SJSA1 (cell line): Measurements from ENCODE around the gene PACS1. TPM values are rescaled to one million over a fixed set of nuclear protein-coding genes. Genes with fewer than 3 reads are reported as not detected.
"Not testable (repeated sequence)": the region's sequence is repeated elsewhere in the genome, so short reads cannot be mapped to it uniquely, and the experiment has no call there.

ENCODE experiments used
- DNase-seq, 2 experiments: peaks; one replicate each; pipeline ENCODE4 v3.0.0-alpha.2; 2015 to 2020; ENCODE audit warnings: low spot score in 2 of 2, low read depth in 1 of 2
- H3K27ac ChIP-seq: fragments of 250-450 bp; sonication (Bioruptor Pico); 2 replicates; pipeline ENCODE4 v1.5.1; 2020; ENCODE audit warnings: mild to moderate bottlenecking, moderate library complexity
- H3K27me3 ChIP-seq: fragments of 250-450 bp; sonication (Bioruptor Pico); replicated peaks from 2 replicates; pipeline ENCODE4 v1.5.1; 2020; ENCODE audit warnings: mild to moderate bottlenecking, moderate library complexity
- H3K36me3 ChIP-seq: fragments of 250-450 bp; sonication (Bioruptor Pico); 2 replicates; pipeline ENCODE4 v1.5.1; 2020; ENCODE audit warnings: mild to moderate bottlenecking
- H3K4me1 ChIP-seq: fragments of 250-450 bp; sonication (Bioruptor Pico); replicated peaks from 2 replicates; pipeline ENCODE4 v1.6.1; 2021; ENCODE audit warnings: mild to moderate bottlenecking
- H3K4me3 ChIP-seq: fragments of 250-450 bp; sonication (Bioruptor Pico); 2 replicates; pipeline ENCODE4 v1.5.1; 2020; ENCODE audit warnings: mild to moderate bottlenecking
- H3K9me3 ChIP-seq: fragments of 250-450 bp; sonication (Bioruptor Pico); replicated peaks from 2 replicates; pipeline ENCODE4 v1.5.1; 2020; ENCODE audit warnings: mild to moderate bottlenecking
- total RNA-seq: library from RNA; depleted of rRNA; stranded (reverse); fragments of >200 nt; shearing (Covaris generic); gene quantifications from 2 replicates; pipeline ENCODE4 v1.2.3, GENCODE V29; 2014

Gene PACS1
- total RNA-seq, 1 experiment from 2014 or later = 37.1 TPM

DNA sequence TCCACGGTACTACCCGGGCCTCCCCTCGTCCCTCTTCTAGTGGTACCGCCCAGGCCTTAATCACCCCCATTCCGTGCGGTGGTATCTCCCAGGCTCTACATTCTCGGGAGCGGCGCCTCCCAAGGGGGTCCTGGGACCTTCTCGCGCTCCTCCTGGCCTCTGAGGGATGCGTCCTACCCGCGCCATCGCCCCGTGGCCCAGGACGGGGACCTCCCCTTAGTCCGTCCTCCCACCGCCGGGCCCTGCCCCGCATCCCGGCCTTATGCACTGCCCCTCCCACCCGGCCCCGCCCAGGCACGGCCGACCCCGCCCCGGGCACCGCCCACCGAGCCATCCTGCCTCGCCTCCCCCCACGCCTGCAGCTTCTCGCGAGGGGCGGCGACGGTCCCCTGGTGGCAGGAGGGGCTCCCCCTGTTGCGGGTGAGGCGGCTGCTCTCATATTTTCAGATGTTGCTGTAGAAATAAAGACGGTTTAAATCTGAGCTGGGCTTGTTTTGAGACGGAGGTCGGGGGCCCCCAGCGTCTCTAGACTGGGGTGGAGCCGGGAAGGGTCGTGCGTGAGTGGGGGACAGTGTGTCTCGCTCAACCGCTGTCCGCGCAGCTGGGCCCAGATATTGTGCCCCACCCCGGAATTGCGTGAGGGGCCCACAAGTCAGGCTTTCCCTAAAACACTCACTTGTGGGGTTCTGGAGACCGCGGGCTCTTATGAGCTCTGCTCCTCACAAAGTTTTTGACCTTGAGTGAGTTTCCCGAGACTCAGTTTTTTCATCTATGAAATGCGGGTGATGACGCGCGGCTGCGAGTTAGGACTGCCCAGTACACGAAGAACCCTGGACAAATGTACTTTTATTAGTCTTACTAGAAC lies 197.5 kb downstream of the PACS1 start:
- peaks cover 76% of the 10 kb centered on the region for H3K36me3 ChIP-seq
- peak overlapping the region; percentile 69 for H3K4me3 ChIP-seq
- H3K27ac ChIP-seq = peak overlapping the region; percentile 16
- no peaks in the 10 kb centered on the region for H3K27me3 ChIP-seq
- no peaks in the 10 kb centered on the region for H3K9me3 ChIP-seq
- peaks cover 21% of the 10 kb centered on the region for H3K4me1 ChIP-seq
- peak; percentile 94 to 97 for DNase-seq

DNA sequence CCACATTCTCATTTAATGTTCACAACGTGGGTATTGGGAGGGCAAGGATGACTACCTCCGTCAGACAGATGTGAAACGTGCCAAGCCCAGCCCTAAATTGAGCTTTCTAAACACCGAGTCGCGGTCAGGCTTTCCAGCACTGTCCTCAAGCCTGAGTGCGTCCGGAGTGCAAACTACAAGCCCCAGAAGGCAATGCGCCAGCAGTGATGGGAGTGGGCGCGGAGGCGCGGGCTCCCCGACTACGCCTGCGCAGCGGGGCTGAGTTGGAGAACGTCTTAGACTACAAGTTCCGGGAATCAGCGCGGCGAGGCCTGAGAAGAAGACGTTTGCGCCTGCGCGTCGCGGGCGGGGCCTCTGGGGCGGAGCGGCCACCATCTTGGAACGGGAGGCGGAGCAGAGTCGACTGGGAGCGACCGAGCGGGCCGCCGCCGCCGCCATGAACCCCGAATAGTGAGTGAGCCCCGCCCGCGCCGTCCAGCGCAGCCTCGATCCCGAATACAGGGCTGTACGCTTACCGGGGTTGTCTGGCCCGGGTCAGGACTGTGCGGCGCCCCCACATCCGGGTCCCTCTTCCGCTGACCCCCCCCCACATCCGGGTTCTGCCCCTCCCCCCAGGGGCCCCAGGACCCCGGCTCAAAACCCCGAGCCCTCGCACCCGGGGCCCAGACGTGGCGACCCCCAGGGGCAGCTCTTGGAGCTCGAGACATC lies 198.3 kb downstream of the PACS1 start, which contains the start of gene RAB1B:
Gene RAB1B (plus strand): TSS at position 396 of the 708 bp plus-strand sequence. CDS start 41 bp downstream, at position 437.
- Histone ChIP-seq H3K36me3 (peaks cover 76% of the 10 kb centered on the region), H3K4me3 (peak within 1 kb of the TSS; percentile 69), H3K9me3 (no peaks in the 10 kb centered on the region), H3K27me3 (no peaks in the 10 kb centered on the region), H3K27ac (peak within 1 kb of the TSS; percentile 94), H3K4me1 (peaks cover 21% of the 10 kb centered on the region)
- peak; percentile 100 for DNase-seq

DNA sequence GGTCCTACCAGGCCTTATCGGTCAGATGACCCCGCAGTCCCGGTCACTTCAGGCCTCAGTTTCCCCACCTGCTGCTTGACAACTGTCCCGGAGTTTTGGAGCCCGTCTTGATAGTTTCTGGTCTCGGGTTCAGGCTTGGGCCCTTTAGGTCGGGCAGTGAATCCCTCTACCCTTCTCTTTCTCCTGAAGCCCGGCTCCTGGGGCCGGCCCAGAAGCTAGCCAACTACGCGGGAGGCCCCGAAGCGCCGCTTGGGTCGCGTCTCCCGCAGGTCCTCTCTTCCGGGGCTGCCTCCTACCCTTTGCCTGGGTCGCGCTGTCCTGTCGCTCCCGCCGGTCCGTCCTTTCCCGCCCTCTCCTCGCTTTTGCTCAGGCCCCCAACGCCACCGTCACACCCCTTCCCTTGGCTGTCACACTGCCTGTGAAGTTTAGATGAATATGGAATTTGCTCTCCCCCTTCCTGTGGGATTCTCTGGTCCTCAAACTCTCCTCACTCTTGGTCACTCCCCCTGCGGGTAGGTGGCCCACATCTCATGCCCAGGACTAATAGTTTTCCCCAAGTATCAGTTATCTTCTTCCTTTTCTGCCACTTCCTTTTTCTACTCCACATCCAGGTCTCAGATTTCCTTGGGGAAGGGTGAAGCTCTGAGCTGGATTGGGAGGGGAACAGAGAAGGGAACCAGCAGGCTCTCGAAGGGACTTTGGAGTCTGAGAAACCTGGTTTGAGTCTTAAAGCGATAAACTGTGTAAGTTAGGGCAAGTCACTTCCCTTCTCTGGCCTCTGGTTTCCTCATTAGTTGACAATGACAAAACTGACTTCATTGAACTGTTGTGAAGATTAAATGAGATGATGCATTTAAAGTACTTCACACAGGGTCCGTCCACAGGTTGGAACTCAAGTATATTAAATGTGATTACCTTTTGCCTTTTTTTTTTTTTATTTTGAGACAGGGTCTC lies 199.2 kb downstream of the PACS1 start:
- H3K27me3 ChIP-seq = no peaks in the 10 kb centered on the region
- DNase-seq = peak; percentile 81
- H3K4me1 ChIP-seq = peaks cover 21% of the 10 kb centered on the region
- peak overlapping the region; percentile 69 for H3K4me3 ChIP-seq
- peaks cover 76% of the 10 kb centered on the region for H3K36me3 ChIP-seq
- H3K9me3 ChIP-seq = no peaks in the 10 kb centered on the region
- peak overlapping the region; percentile 94 for H3K27ac ChIP-seq

DNA sequence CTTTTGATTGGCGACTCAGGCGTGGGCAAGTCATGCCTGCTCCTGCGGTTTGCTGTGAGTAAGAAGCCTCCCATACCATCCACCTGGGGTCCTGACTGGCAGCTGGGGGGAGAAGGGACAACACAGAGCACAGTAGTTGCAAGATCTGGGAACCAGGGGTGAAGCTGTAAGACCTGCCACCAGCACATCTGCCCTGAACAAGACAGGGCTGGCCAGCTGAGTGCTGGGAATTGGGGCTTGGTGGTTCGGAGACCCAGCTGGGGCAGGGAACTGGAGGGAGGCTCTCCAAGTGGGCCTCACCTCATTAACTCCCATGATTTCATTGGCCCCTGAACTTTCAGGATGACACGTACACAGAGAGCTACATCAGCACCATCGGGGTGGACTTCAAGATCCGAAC lies 201.7 kb downstream of the PACS1 start:
- H3K9me3 ChIP-seq = no peaks in the 10 kb centered on the region
- peaks cover 18% of the 10 kb centered on the region for H3K4me1 ChIP-seq
- no peak overlapping the region for H3K4me3 ChIP-seq
- no peak overlapping the region for H3K27ac ChIP-seq
- H3K27me3 ChIP-seq = no peaks in the 10 kb centered on the region
- H3K36me3 ChIP-seq = peaks cover 73% of the 10 kb centered on the region
- DNase-seq = no peak

DNA sequence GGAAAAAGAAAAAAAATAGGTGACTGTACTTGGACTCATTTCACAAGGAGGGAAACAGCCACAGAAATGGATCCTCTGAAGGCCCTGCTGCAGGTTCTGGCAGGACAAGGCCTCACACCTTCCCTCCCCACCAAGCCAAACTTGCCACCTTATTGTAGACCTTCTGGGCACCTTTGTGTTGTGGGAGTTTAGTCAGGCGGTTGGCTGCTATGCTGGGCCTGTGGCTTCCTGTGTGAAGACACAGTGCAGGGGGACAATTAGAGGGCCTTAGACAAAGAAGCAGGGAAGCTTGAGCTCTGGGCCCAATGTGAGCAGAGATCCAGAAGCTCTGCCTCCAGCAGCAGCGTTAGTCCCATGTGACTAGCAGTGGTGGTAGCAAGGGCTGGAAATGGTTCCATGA lies 202.5 kb downstream of the PACS1 start:
- H3K4me3 ChIP-seq = no peak overlapping the region
- H3K9me3 ChIP-seq = no peaks in the 10 kb centered on the region
- no peak for DNase-seq
- H3K36me3 ChIP-seq = peaks cover 75% of the 10 kb centered on the region
- H3K4me1 ChIP-seq = peaks cover 14% of the 10 kb centered on the region
- no peak overlapping the region for H3K27ac ChIP-seq
- H3K27me3 ChIP-seq = no peaks in the 10 kb centered on the region

DNA sequence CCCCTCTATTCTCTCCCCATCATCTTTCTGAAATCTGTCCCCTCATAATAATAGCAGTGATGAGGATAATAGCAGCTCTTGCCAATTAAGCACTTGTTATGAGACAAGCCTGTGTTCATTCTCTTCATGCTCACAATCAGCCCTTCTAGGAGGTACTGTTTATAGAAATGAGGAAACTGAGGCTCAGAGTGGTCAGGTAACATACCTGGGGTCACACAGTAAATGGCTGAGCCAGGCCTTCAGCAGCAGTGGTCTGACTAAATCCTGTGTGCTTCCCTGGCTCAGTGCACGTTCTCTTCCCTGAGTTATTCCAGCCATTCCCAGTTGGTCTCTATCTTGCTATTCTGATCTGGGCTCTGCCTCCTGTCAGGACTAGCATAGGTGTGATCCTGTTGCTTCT lies 204.1 kb downstream of the PACS1 start:
- H3K36me3 ChIP-seq = peaks cover 72% of the 10 kb centered on the region
- no peak for DNase-seq

DNA sequence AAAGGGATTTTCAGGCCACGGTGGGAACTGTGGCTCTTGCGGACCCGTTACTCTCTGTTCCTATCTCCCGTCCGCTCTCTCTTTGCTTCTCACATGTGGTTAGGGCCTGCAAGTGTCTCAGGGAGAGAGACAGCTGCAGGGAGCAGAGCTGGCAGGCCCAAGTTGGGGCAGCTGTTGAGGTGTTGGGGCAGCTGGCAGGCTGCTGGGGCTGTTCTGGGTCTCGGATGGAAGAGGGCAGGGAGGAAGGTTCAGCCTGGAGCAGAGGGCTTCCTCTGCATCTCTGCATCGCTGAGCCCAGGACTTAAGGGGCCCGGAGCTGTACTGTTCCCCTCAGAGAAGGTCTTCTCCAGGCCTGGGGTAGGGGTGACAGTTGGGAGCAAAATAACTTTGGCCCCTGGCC lies 205.3 kb downstream of the PACS1 start:
- DNase-seq = no peak
- Histone ChIP-seq H3K4me1 (peaks cover 12% of the 10 kb centered on the region), H3K4me3 (no peak overlapping the region), H3K9me3 (no peaks in the 10 kb centered on the region), H3K27me3 (no peaks in the 10 kb centered on the region), H3K27ac (no peak overlapping the region), H3K36me3 (peaks cover 72% of the 10 kb centered on the region)

More for the DNA sequence above, 204.1 kb downstream of the PACS1 start:
- Histone ChIP-seq H3K4me3 (no peak overlapping the region), H3K4me1 (peaks cover 16% of the 10 kb centered on the region), H3K9me3 (no peaks in the 10 kb centered on the region), H3K27me3 (no peaks in the 10 kb centered on the region), H3K27ac (no peak overlapping the region)

DNA sequence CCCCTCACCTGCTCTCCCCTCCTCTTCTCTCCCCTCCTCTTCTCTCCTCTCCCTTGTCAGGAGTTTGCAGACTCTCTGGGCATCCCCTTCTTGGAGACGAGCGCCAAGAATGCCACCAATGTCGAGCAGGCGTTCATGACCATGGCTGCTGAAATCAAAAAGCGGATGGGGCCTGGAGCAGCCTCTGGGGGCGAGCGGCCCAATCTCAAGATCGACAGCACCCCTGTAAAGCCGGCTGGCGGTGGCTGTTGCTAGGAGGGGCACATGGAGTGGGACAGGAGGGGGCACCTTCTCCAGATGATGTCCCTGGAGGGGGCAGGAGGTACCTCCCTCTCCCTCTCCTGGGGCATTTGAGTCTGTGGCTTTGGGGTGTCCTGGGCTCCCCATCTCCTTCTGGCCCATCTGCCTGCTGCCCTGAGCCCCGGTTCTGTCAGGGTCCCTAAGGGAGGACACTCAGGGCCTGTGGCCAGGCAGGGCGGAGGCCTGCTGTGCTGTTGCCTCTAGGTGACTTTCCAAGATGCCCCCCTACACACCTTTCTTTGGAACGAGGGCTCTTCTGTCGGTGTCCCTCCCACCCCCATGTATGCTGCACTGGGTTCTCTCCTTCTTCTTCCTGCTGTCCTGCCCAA lies 206.0 kb downstream of the PACS1 start:
- Histone ChIP-seq H3K9me3 (no peaks in the 10 kb centered on the region), H3K36me3 (peaks cover 65% of the 10 kb centered on the region), H3K27ac (no peak overlapping the region), H3K4me3 (no peak overlapping the region), H3K4me1 (peaks cover 19% of the 10 kb centered on the region), H3K27me3 (no peaks in the 10 kb centered on the region)
- no peak for DNase-seq

DNA sequence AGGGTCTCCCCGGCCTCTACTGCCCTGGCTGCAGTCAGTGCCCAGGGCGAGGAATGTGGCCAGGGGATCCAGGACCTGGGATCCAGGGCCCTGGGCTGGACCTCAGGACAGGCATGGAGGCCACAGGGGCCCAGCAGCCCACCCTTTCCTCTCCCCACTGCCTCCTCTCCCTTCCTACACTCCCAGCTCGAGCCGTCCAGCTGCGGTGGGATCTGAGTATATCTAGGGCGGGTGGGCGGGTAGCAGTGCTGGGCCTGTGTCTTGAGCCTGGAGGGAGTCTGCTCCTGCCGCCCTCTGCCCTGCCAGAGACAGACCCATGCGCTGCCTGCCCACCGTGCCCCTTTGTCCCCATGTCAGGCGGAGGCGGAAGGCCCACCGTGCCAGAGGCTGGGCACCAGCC lies 206.5 kb downstream of the PACS1 start:
- H3K27me3 ChIP-seq, H3K27ac ChIP-seq, DNase-seq, H3K9me3 ChIP-seq, H3K4me3 ChIP-seq: not testable (repeated sequence)
- peaks cover 23% of the 10 kb centered on the region for H3K4me1 ChIP-seq
- H3K36me3 ChIP-seq = peaks cover 64% of the 10 kb centered on the region

DNA sequence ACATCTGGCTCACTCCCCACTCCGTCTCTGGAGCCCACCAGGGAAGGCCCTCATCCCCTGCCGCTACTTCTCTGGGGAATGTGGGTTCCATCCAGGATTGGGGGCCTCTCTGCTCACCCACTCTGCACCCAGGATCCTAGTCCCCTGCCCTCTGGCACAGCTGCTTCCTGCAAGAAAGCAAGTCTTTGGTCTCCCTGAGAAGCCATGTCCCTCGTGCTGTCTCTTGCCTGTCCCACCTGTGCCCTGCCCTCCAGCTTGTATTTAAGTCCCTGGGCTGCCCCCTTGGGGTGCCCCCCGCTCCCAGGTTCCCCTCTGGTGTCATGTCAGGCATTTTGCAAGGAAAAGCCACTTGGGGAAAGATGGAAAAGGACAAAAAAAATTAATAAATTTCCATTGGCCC lies 207.0 kb downstream of the PACS1 start:
- not testable (repeated sequence) for DNase-seq, H3K9me3 ChIP-seq, H3K27ac ChIP-seq, H3K27me3 ChIP-seq, H3K4me3 ChIP-seq
- Histone ChIP-seq H3K36me3 (peaks cover 59% of the 10 kb centered on the region), H3K4me1 (peaks cover 23% of the 10 kb centered on the region)

DNA sequence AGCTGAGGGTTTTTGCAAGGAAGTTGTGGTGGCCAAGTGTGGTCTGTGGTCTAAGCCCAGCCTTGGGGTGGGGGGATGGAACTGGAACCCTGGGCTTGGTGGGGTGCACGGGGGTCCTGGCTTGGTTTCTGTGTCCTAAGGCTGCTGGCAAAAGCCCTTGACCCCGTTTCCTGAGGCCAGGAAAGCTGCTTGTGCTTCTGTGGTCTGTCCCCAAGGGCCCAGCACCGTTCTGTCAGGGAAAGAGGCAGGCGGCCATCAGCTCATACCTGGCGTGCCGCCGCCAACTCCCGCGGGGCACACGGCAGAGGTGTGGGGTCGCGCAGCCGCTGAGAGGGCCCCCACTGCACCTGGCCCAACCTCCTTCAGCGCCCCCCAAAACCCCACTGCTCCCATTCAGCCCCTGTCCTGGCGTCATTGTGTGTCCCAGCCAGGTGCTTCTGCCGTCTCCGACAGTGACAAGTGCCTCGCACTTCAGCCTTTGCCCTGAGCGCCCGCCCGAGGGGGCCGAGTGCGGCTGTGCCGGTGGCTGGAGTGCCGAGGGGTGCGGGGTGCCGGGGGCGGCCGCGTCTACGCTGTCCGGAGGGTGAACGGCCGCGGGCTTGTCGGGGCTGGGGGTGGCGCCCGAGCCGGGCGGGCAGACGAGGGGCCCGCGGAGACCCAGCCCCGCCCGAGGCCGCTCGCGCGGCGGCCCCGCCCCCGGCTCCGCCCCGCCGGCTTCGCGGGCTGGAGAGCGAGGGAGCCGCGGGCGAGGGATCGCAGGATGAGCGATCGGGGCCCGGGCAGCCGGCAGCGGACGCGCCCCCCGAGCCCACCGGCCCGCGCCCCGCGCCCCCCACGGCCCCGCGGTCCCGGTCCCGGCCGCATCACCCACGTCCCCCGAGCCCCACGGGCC lies 207.6 kb downstream of the PACS1 start, which contains the start of gene CNIH2:
Gene CNIH2 (plus strand): TSS at position 705 of the 892 bp plus-strand sequence. CDS start 282 bp downstream, outside the sequence.
- H3K9me3 ChIP-seq = no peaks in the 10 kb centered on the region
- peaks cover 55% of the 10 kb centered on the region for H3K36me3 ChIP-seq
- H3K27ac ChIP-seq = no peak within 1 kb of the TSS
- no peaks in the 10 kb centered on the region for H3K27me3 ChIP-seq
- H3K4me3 ChIP-seq = peak within 1 kb of the TSS; percentile 27
- peaks cover 27% of the 10 kb centered on the region for H3K4me1 ChIP-seq
- no peak for DNase-seq

DNA sequence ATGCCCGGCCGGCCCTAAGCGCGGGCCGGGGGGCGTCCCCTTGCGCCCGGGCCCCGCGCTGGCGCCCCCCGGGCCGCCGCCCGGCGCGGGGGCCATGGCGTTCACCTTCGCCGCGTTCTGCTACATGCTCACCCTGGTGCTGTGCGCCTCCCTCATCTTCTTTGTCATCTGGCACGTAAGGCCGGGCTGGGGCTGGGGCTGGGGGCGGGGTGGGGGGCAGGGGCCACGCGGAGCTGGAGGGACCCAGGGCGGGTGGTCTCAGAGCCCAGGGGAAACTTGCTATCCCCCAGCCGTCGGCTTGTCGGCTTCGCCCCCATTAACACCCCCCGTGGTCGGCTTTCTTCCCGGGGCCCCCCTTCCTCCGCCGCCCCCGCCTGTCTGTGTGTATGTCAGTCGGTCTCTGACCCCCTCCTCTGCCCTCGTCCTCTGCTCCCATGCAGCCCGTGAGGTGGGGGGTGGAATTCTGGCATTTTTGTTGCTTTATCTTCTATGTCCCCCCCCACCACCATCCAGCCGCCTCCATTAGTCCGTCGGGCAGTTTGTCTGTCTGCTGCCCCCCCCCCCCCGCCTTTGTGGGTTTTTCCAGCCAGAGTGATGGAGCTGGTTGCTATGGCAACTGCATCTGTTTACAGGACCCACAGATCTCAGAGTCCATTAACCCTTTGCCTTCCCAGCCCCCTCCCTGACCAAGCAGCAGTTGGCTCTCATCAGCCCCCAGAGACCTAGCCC lies 208.5 kb downstream of the PACS1 start:
- DNase-seq = no peak
- peak overlapping the region; percentile 27 for H3K4me3 ChIP-seq

More for the DNA sequence above, 208.5 kb downstream of the PACS1 start:
- peaks cover 28% of the 10 kb centered on the region for H3K4me1 ChIP-seq
- no peak overlapping the region for H3K27ac ChIP-seq
- no peaks in the 10 kb centered on the region for H3K9me3 ChIP-seq
- H3K36me3 ChIP-seq = peaks cover 54% of the 10 kb centered on the region
- H3K27me3 ChIP-seq = no peaks in the 10 kb centered on the region
